GM21825 (cell line): Measurements from ENCODE around the gene MGST2.
A peak's percentile ranks its signal among the peaks of the same experiment; 100 is the strongest.

Experiments used
- ATAC-seq: cut with Tn5 transposase; IDR thresholded peaks from one replicate; pipeline ENCODE4 v1.9.1; 2021; ENCODE audit warnings: mild to moderate bottlenecking, moderate library complexity; ENCODE audit not compliant: unreplicated experiment

The MGST2 gene

DNA sequence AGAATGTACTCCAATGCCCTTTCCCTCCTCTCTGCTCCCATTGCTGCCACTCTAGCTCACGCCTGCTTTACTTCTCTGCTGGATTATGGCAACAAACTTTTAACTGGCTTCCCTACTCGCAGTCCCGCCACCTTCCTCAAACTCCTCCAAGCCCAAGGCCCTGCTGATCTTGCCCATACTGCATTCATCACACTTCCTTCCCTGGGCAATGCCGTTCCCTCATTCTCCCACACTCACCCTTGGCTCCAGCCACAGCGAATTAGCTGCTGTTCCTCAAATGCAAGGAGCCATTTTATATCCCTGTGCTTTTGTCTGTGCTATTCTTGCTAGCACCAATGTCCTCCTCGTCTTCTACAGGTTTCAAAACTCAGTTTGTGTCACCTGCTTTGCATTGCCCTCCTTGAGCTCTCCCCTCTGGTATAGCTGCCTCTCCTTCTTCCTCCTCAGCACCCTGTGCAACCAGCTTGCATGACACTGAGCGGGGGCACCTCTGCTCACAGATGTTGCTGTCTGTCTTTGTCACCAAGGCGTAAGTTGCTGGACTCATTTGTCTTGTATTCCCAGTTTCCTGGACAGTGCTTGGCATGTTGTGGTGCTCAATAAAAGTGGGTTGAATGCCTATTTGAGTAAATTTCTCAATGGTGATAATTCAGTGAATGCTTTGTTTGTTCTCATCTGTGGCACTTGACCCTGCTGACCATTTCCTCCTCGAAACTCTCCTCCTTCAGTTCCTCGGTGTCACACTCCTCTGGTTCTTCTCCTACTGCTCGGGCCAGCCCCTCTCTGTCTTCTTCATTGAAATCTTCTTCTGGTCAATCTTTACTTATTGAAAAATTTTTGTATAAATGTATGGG lies 22.4 kb upstream of the MGST2 start:
- no peak for ATAC-seq

GRCh38 chr4:139645458-139645857 lies 20.2 kb upstream of the MGST2 start:
- no peak for ATAC-seq

GRCh38 chr4:139647184-139647583 lies 18.4 kb upstream of the MGST2 start:
- ATAC-seq = no peak

- no peak for ATAC-seq
Observed at GRCh38 chr4:139647952-139648351, 17.7 kb upstream of the MGST2 start.

- ATAC-seq = peak; percentile 59
Observed at GRCh38 chr4:139651282-139652194, 14.1 kb upstream of the MGST2 start.

DNA sequence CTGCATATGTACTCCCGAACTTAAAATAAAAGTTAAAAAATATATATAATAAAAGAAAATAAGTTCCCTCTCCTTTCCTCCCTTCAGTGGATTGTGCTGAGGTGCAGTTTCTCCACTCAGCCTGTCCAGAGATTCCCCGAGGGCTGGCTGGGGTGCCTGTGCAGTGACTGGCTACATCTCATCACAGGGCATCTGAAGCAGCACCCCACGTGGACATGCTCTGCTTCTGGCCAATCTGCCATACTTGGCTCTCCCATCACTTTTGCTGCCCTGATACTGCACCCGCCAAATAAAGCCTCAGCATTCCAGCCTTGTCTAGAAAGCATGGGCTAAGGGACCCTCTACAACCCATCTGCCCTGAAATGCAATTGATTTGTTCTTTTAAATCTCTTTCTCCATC lies 11.1 kb upstream of the MGST2 start:
- no peak for ATAC-seq

DNA sequence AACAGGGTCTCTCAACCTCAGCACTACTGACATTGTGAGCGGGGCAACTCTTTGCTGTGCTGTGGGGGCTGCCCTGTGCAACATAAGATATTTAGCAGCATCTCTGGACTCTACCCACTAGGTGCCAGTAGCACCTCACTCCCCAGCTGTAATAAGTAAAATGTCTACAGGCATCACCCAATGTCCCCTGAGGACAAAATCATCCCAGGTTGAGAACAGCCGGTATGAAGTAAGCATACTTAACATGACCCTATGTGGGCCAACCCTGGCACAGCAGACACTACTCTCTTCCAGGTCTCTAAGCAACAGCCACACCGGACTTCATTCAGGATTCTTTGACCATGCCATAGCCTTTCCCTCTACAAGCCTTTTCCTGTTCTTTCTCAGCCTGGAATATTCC lies 10.5 kb upstream of the MGST2 start:
- ATAC-seq = no peak

DNA sequence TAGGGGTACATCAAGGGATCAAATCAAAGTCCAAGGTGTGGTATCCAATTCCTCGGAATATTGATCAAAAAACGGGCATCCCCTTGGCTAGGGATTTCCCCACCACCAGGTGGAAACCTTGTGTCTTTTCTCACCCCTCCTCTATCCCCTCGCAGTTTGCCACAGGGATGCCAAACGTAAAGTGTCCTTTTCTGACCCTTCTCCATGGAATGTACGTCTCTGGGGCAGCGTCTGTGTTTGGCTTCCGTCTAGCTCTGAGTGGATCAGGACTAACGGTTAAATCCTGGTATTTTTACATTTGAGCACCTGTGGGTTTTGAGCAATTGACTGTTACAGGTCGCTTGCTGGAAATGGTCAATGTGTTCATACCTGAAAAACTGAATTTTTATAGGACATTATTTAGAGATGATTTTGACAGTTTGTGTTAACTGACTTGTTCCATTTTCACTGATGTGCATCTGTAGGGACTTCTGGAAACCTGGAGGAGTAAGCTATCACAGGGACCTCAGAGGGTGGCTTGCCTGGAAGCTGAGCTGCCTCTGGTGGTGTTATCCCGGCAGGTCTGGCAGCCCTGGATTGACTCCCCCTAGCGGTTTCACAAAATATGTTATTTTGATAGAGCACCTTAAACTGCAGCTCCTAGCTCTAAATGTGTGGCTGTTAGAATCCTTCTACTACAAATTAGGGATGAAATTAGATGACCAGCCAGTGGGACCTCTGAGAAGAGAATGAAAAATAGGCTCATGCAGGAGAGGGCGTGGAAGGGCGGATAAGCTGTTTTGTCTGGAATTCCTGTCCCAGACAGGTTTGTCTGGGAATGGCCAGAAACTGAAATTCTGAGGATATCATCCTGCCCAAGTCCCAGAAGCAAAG lies 8.8 kb upstream of the MGST2 start:
- ATAC-seq = no peak

DNA sequence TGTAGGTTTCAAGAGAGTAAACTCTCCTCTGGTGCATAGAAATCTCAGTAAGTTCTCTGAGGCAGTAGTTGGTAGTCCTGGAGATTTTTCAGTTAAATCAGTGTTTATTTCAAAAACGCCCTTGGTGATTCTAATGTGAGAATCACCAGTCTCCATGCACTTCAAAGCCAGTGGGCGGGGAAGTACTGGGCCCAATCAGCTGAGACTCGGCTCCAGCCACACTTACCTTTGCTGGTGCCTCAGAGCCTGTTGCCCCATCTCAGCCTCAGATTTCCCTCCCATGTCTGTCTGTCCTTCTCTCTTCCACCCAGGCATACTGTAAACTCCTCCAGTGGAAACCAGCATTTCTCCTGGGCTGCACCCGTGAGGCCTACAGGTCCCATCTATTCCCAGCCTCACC lies 7.4 kb upstream of the MGST2 start:
- ATAC-seq = no peak

- no peak for ATAC-seq
Observed at GRCh38 chr4:139658586-139659382, 6.8 kb upstream of the MGST2 start.

- ATAC-seq = no peak
Observed at GRCh38 chr4:139659735-139660424, 5.7 kb upstream of the MGST2 start.

GRCh38 chr4:139660568-139661043 lies 5.0 kb upstream of the MGST2 start:
- no peak for ATAC-seq

- no peak for ATAC-seq
Observed at GRCh38 chr4:139663561-139664138, 2.0 kb upstream of the MGST2 start.

- no peak for ATAC-seq
Observed at GRCh38 chr4:139664442-139664841, 1.2 kb upstream of the MGST2 start.

DNA sequence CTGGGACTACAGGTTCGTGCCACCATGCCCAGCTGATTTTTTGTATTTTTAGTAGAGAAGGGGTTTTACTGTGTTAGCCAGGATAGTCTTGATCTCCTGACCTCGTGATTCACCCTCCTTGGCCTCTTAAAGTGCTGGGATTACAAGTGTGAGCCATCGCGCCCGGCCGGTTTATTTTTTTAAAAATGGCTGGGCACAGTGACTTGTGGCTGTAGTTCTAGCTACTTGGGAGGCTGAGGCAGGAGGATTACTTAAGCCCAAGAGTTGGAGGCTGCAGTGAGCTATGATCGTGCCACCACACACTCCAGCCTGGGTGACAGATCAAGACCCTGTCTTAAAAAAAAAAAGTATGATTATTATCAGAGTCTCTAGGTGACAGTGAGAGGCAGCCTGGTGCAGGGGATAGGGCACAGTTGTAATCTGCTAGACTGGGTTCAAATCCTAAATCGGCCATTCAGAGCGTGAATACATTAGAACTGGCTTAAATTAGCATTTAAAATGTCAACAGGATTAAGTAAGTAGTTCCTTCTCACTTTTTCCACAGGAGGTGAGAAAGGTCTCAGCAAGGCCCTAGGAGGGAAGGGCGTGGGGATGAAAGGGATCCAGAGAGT lies 435 bp upstream of the MGST2 start:
- no peak for ATAC-seq

GRCh38 chr4:139666735-139667281 lies 1.2 kb downstream of the MGST2 start:
- ATAC-seq = no peak

GRCh38 chr4:139668036-139668435 lies 2.4 kb downstream of the MGST2 start:
- ATAC-seq = no peak

DNA sequence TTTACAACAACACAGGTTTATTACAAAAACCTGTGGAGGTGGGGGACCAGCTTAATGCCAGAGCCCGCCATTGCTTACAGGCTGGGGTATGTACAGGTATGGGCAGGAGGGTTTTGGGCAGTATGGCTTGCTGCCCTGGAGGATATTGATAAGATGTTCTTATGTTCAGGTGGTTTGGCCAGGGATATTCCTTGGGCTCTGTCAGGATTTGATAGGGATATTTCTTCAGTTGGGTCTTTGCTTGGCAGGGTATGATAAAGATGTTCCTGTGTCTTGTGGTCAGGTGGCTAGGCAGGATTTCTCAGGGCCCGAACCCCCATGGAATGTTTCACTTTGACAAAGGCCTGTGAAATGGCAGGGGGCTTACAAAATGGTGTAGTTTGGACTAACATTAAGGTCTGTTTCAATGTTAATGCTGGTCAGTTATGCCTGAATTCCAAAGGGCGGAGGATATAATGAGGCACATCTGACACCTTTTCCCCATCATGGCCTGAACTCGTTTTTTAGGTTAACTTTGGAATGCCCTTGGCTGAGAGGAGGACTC lies 3.1 kb downstream of the MGST2 start:
- ATAC-seq = no peak
